Central memory CD8-positive, alpha-beta T cell (primary cell): ENCODE results near the gene GPRIN1.
A peak's percentile ranks its signal among the peaks of the same experiment; 100 is the strongest.
"Not testable (repeated sequence)": the region's sequence is repeated elsewhere in the genome, so short reads cannot be mapped to it uniquely, and the experiment has no call there.

ENCODE experiments used
- ATAC-seq: fragments of 150-1000 bp; cut with Tn5 transposase; replicated peaks from 2 replicates; pipeline ENCODE4 v1.10.0; 2022; ENCODE audit warnings: mild to moderate bottlenecking, moderate FRiP score, moderate number of reproducible peaks; ENCODE audit not compliant: poor library complexity, severe bottlenecking; ENCODE audit errors: extremely low read depth
- DNase-seq, 2 donors: peaks; one replicate each; pipeline ENCODE4 v3.0.0; 2021; ENCODE audit warnings: low spot score in 2 of 2
- H3K27ac Mint-ChIP-seq: one replicate; pipeline ENCODE4 v1.8.0; 2022; ENCODE audit warnings: low read depth, mild to moderate bottlenecking, moderate library complexity, mixed read lengths
- H3K27me3 Mint-ChIP-seq: one replicate; pipeline ENCODE4 v1.8.0; 2022; ENCODE audit warnings: mixed read lengths
- H3K36me3 Mint-ChIP-seq: one replicate; pipeline ENCODE4 v1.8.0; 2022; ENCODE audit warnings: mild to moderate bottlenecking, moderate library complexity, mixed read lengths; ENCODE audit not compliant: insufficient read depth
- H3K4me1 Mint-ChIP-seq: one replicate; pipeline ENCODE4 v1.8.0; 2022; ENCODE audit warnings: mixed read lengths
- H3K4me3 Mint-ChIP-seq: one replicate; pipeline ENCODE4 v1.8.0; 2022; ENCODE audit warnings: mild to moderate bottlenecking, moderate library complexity, mixed read lengths
- H3K9me3 Mint-ChIP-seq: one replicate; pipeline ENCODE4 v1.8.0; 2022; ENCODE audit warnings: mixed read lengths

GPRIN1 gene

DNA sequence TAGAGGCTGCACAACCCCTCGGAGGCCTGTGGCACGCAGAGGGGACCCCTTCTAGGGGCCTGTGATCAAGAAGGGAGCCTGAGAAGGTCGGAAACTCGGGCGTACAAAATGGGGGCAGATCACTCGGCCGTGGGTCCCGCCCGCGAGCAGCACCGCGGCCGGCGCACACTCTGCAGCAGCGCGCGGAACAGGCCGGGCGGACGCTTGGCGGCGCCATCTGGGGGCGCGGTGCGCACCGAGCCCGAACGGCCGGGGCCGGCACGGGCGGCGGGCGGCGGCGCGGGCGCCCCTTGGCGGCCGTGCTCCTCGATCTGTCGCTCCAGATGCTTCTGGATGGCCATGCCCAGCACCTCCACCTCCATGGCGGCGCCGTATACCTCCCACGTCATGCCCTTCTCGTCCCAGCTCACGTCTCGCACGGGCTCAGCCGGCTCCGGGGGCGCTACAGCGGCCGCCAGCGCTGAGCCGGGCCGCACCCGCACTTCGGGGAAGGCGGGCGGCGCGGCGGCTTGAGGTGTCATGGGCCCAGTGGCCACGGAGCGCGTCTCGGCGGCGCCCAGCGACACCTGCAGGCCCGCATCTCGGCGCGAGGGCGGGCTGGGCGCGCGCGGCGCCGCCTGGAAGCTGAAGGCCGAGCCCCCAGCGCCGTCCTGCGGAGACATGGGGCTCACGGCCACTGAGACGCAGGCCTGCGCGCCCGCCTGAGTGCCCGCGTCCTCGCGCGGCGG, 13.1 kb downstream of the GPRIN1 start:
- peak; percentile 37 to 42 for DNase-seq
- Mint-ChIP-seq H3K36me3 (peaks cover 3% of the 10 kb centered on the region), H3K4me3 (peak overlapping the region; percentile 69), H3K4me1 (peaks cover 6% of the 10 kb centered on the region), H3K9me3 (no peaks in the 10 kb centered on the region), H3K27me3 (no peaks in the 10 kb centered on the region), H3K27ac (peak overlapping the region; percentile 51)
- peak; percentile 91 for ATAC-seq

DNA sequence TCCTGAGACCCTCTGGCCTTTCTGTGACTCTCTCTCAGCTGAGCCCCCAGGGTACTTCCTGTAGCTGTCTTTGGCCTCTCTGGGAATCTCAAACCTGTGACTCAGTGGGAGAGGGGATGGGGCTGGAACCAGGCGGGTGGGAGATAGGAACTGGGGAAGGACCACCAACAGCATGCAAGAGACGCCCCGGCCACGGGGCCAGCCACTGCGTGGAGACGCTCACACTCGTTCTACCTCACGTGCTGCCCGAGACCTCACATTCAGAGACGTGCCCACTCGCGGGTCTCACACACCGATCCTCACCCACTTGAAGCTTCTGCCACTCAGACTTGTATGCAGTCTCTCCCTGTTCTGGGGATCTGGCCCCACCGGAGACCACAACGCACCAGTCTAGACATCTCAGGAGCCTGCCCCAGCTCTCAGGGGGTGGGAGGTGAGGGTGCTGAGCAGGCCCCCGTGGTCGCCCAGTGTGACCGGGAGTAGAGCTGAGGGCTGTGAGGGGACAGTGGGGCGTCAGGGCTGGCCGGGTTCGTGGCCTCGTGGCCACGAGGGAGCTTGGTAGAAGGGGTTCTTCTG, 13.8 kb downstream of the GPRIN1 start:
- H3K36me3 Mint-ChIP-seq = peaks cover 3% of the 10 kb centered on the region
- peak overlapping the region; percentile 51 for H3K27ac Mint-ChIP-seq
- peaks cover 6% of the 10 kb centered on the region for H3K4me1 Mint-ChIP-seq
- no peaks in the 10 kb centered on the region for H3K9me3 Mint-ChIP-seq
- DNase-seq (no peak), ATAC-seq (no peak)
- peak overlapping the region; percentile 69 for H3K4me3 Mint-ChIP-seq
- no peaks in the 10 kb centered on the region for H3K27me3 Mint-ChIP-seq

DNA sequence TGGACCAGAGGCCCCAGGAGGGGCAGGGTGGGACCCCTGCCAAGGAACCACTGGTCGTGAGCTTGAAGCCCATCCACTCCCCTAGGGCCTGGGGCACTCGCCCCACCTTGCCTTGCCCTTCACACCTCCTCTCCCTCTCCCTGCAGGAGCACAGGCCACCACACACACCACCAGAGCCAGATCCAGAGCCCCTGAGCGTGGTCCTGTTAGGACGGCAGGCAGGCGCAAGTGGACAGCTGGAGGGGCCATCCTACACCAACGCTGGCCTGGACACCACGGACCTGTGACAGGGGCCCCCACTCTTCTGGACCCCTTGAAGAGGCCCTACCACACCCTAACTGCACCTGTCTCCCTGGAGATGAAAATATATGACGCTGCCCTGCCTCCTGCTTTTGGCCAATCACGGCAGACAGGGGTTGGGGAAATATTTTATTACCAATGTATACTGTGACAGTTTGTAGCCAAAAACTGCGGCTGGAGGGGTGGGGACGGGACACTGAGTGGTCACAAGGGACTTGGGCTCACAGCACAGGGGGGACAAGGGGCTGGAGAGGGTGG, 14.5 kb downstream of the GPRIN1 start:
- no peak for ATAC-seq
- DNase-seq = no peak
- Mint-ChIP-seq H3K27ac (no peak overlapping the region), H3K4me1 (peaks cover 6% of the 10 kb centered on the region), H3K4me3 (peak overlapping the region; percentile 69), H3K36me3 (peaks cover 3% of the 10 kb centered on the region), H3K9me3 (no peaks in the 10 kb centered on the region), H3K27me3 (no peaks in the 10 kb centered on the region)

DNA sequence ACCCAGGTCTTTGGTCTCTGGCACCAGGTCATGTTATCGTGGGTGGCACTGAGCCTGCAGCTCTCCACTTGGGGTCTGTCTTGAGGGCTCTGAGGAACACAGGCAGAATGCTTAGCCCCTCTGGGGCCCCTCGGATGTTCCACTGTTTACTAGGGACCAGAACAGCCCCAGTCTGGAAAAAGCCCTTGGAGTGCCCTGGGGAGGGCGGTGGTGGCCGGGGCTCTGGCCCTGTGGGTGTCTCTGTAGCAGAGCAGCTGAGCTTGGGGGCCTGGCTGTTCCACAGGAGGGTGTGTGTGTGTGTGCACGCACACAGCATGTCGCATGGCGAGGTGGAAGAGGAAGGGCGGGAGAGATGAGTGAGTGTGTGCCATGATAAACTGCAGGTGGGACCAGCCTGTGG, 15.4 kb downstream of the GPRIN1 start:
- H3K4me1 Mint-ChIP-seq = peaks cover 6% of the 10 kb centered on the region
- H3K27ac Mint-ChIP-seq = no peak overlapping the region
- no peaks in the 10 kb centered on the region for H3K27me3 Mint-ChIP-seq
- ATAC-seq (no peak), DNase-seq (no peak)
- H3K36me3 Mint-ChIP-seq = peaks cover 3% of the 10 kb centered on the region
- H3K9me3 Mint-ChIP-seq = no peaks in the 10 kb centered on the region
- H3K4me3 Mint-ChIP-seq = peak overlapping the region; percentile 31

DNA sequence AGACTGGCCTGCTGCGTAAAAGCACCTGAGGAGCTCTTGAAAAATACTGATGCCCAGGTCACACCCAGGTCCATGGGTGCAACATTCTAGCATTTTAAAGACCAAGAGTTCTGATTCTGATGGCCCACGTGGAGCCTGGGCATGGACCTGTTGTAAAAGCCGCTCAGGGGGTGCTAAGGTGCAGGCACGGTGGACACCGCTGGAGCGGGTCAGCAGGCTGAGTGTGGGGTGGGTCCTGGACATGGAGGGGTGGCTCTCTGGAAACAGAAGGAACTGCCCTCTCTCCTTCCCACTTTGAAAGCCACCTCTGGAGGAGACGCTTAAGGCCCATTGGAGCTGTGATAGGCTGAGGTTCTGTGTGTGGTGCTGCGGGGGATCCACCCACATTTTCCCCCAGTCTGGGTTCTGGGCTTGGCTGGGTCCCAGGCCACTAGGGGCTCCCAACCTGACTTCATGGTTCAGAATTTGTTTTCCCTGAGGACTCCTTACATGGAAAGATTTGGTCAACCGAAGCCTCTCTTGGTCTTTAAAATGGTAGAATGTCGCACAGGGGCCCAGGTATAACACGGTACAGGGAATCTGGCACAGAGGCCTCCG, 16.6 kb downstream of the GPRIN1 start:
- Mint-ChIP-seq H3K4me3 (no peak overlapping the region), H3K36me3 (peaks cover 3% of the 10 kb centered on the region), H3K4me1 (peaks cover 6% of the 10 kb centered on the region), H3K27me3 (no peaks in the 10 kb centered on the region), H3K27ac (no peak overlapping the region), H3K9me3 (no peaks in the 10 kb centered on the region)
- no peak for DNase-seq
- no peak for ATAC-seq

DNA sequence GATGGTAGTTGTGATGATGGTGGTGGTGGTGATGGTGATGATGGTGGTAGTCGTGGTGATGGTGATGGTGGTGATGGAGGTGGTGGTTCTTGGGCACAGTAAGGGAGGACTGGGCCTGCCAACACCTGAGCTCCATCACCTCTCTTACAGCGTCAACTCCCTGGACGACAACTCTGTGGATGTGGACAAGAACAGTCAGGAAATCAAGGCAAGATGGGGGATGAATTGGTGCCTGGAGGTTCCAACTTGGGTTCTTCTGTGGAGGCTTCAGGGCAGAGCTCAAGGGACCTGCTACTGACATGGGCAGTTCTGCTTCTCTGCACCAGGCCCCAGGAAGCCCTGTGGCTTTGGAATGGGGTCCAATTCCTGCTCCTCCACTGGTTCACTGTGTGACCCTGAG, 17.4 kb downstream of the GPRIN1 start:
- Mint-ChIP-seq H3K4me1 (peaks cover 6% of the 10 kb centered on the region), H3K36me3 (peaks cover 3% of the 10 kb centered on the region), H3K9me3 (no peaks in the 10 kb centered on the region), H3K4me3 (no peak overlapping the region), H3K27me3 (no peaks in the 10 kb centered on the region), H3K27ac (no peak overlapping the region)
- DNase-seq (no peak), ATAC-seq (no peak)

DNA sequence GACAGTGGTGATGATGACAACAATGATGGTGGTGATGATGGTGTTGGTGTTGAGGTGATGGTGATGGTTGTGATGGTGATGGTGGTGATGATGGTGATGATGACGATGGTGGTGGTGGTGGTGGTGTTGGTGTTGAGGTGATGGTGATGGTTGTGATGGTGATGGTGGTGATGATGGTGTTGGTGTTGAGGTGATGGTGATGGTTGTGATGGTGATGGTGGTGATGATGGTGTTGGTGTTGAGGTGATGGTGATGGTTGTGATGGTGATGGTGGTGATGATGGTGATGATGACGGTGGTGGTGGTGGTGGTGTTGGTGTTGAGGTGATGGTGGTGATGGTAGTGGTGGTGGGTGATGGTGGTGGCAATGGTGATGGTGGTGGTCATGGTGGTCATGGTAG, 18.3 kb downstream of the GPRIN1 start:
- not testable (repeated sequence) for H3K27me3 Mint-ChIP-seq, H3K4me3 Mint-ChIP-seq, H3K27ac Mint-ChIP-seq, H3K36me3 Mint-ChIP-seq, ATAC-seq, DNase-seq, H3K4me1 Mint-ChIP-seq, H3K9me3 Mint-ChIP-seq

DNA sequence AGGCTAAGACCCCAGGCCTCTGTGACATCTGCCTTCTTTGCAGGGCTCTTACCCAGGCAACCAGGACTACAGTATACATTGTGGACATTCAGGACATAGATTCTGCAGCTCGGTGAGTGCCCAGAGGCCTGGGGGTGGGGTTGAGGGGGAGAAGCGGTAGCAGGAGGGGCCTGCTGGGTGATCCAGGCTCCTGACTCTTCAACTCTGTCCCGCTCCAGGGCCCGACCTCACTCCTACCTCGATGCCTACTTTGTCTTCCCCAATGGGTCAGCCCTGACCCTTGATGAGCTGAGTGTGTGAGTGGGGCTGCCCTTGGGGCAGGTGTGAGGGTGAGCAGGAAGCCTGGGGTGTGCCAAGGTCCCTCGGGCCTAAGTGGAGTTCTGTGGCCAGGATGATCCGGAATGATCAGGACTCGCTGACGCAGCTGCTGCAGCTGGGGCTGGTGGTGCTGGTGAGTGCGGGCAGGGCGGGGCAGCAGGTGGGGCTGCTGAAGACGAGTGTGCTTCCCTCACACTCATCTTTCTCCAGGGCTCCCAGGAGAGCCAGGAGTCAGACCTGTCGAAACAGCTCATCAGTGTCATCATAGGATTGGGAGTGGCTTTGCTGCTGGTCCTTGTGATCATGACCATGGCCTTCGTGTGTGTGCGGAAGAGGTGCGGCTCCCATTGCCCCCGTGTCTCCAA, 19.8 kb downstream of the GPRIN1 start:
- Mint-ChIP-seq H3K9me3 (no peaks in the 10 kb centered on the region), H3K36me3 (peaks cover 1% of the 10 kb centered on the region), H3K4me3 (no peak overlapping the region), H3K27me3 (no peaks in the 10 kb centered on the region), H3K27ac (no peak overlapping the region), H3K4me1 (no peaks in the 10 kb centered on the region)
- DNase-seq = no peak
- no peak for ATAC-seq

DNA sequence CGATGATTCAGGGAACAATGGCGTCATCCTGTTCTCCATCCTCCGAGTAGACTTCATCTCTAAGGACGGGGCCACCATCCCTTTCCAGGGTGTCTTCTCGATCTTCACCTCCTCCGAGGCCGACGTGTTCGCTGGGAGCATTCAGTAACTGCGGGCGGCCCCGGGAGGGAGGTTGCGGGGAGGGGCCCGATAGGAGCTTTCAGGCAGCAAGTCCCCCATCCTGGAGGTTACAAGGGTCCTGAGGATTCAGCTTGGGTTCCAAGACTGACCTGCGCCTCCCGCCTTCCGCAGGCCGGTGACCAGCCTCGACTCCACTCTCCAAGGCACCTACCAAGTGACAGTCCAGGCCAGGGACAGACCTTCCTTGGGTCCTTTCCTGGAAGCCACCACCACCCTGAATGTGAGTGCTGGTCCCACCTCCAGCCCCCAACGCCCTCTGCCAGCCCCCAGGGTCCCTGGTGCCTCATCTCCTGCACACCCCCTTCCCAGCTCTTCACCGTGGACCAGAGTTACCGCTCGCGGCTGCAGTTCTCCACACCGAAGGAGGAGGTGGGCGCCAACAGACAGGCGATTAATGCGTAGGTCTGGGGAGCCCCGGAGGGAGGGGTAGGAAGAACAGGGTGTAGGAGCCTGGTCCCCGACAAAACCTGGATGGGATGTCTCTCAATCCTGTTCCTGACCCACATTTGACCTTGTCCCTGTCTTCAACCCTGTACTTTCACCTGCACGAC, 20.8 kb downstream of the GPRIN1 start:
- H3K9me3 Mint-ChIP-seq = no peaks in the 10 kb centered on the region
- peaks cover 1% of the 10 kb centered on the region for H3K36me3 Mint-ChIP-seq
- no peaks in the 10 kb centered on the region for H3K4me1 Mint-ChIP-seq
- H3K27me3 Mint-ChIP-seq = no peaks in the 10 kb centered on the region
- no peak overlapping the region for H3K27ac Mint-ChIP-seq
- ATAC-seq (no peak), DNase-seq (no peak)
- no peak overlapping the region for H3K4me3 Mint-ChIP-seq

DNA sequence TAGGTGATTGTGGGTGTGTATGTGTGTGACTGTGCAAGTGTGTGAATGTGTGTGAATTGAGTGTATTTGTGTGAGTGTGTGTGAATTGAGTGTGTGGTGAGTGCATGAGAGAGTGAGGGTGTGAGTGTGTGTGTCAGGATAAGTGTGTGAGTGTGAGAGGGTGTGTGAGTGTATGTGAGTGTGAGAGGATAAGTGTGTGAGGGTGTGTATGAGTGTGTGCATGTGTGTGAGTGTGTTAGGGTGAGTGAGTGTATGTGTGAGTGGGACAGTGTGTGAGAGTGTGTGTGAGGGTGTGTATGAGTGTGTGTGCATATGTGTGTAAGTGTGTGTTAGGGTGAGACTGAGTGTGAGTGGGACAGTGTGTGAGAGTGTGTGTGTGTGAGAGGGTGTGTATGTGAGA, 21.7 kb downstream of the GPRIN1 start:
- ATAC-seq (no peak), DNase-seq (no peak)
- H3K9me3 Mint-ChIP-seq = no peaks in the 10 kb centered on the region
- H3K4me3 Mint-ChIP-seq = no peak overlapping the region
- no peak overlapping the region for H3K27ac Mint-ChIP-seq
- H3K27me3 Mint-ChIP-seq = no peaks in the 10 kb centered on the region
- H3K36me3 Mint-ChIP-seq = no peaks in the 10 kb centered on the region
- H3K4me1 Mint-ChIP-seq = no peaks in the 10 kb centered on the region

DNA sequence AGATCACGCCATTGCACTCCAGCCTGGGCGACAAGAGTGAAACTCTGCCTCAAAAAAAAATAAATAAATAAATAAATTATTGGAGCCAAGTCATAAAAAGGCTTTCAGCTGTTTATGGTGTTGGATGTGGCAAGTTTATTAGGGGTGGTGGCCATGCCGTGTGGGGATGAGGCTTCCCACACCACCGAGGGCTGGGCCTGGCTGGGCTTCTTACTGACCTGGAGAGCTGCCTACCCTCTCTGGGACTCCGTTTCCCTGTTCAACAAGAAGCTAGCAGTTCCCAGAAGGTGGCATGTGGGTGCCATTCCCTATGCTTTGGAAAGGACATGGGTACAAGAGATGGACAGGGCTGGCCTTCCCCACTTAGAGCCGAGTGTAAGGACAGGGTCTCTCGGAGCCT, 22.6 kb downstream of the GPRIN1 start:
- no peaks in the 10 kb centered on the region for H3K27me3 Mint-ChIP-seq
- DNase-seq (no peak), ATAC-seq (no peak)
- H3K27ac Mint-ChIP-seq = no peak overlapping the region
- H3K4me1 Mint-ChIP-seq = no peaks in the 10 kb centered on the region
- H3K9me3 Mint-ChIP-seq = no peaks in the 10 kb centered on the region
- H3K36me3 Mint-ChIP-seq = no peaks in the 10 kb centered on the region
- H3K4me3 Mint-ChIP-seq = no peak overlapping the region

DNA sequence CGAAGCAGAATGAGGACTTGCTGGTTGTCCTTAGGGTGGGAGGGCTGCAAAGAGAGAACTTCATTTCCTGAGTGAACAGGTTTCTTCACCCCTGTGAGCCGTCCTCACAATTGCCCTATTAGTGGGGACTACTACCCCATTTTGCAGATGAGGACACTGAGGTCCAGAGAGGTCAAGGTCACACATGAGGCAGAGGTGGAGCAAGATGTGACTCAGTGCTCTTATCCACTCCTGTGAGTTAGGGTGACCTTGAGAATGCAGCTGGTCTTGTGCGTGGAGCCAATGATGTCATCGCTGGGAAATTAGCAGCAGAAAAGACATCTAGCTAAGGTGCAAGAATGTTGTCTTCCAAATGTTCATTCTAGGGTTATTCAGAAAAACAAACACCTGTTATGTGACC, 26.9 kb downstream of the GPRIN1 start:
- H3K9me3 Mint-ChIP-seq = no peaks in the 10 kb centered on the region
- no peak overlapping the region for H3K4me3 Mint-ChIP-seq
- DNase-seq (no peak), ATAC-seq (no peak)
- no peak overlapping the region for H3K27ac Mint-ChIP-seq
- H3K27me3 Mint-ChIP-seq = no peaks in the 10 kb centered on the region
- H3K36me3 Mint-ChIP-seq = peaks cover 1% of the 10 kb centered on the region
- H3K4me1 Mint-ChIP-seq = no peaks in the 10 kb centered on the region
